EL (cell line): ENCODE measurements around the gene SBF1.

Source experiments
- DNase-seq: peaks from one replicate; pipeline ENCODE4 v3.0.0-alpha.2; 2016

Gene SBF1

GRCh38 chr22:50505776-50506610 lies 31.2 kb upstream of the SBF1 start:
- DNase-seq: no peak

GRCh38 chr22:50505276-50505775 lies 30.5 kb upstream of the SBF1 start:
- no peak for DNase-seq

DNA sequence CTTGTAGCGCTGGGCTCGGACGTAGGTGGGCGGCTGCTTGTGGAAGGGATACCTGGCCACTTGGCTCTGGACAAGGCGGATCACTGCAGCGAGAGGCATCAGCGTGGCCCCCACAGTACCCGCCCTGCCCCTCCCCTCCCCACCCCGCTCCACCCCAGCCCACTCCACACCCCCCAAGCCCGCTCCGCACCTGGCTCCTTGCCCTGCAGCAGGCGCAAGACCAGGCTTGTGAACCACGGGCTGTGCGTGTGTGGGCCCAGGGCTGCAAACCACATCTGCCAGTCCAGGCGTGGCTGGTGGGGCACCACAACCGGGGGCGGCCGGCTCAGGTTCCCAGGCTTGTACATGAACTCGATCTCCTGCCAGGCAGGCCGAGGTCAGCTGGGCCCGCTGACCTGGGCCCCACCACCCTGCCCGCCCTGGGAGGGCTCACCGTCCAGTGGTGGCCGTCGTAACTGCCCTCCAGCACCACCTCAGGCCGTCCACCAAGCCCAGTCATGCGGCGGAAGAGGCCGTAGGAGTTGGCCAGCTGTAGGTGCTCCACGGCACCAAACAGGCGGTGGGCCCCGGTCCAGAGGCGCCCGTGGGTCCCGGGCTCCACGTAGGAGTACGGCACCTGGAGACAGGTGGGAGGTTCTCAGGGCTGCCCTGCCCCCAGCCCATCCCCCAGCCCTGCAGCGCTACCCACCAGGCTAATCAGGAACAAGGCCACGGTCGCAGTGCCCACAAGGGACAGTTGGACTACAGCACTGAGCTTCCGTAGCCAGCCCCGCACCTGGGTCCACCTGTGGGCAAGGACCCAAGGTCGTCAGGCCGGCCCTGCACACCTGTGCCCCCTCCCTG lies 29.8 kb upstream of the SBF1 start:
- no peak for DNase-seq

- no peak for DNase-seq
These were observed 28.8 kb upstream of the SBF1 start for GRCh38 chr22:50503475-50504145.

DNA sequence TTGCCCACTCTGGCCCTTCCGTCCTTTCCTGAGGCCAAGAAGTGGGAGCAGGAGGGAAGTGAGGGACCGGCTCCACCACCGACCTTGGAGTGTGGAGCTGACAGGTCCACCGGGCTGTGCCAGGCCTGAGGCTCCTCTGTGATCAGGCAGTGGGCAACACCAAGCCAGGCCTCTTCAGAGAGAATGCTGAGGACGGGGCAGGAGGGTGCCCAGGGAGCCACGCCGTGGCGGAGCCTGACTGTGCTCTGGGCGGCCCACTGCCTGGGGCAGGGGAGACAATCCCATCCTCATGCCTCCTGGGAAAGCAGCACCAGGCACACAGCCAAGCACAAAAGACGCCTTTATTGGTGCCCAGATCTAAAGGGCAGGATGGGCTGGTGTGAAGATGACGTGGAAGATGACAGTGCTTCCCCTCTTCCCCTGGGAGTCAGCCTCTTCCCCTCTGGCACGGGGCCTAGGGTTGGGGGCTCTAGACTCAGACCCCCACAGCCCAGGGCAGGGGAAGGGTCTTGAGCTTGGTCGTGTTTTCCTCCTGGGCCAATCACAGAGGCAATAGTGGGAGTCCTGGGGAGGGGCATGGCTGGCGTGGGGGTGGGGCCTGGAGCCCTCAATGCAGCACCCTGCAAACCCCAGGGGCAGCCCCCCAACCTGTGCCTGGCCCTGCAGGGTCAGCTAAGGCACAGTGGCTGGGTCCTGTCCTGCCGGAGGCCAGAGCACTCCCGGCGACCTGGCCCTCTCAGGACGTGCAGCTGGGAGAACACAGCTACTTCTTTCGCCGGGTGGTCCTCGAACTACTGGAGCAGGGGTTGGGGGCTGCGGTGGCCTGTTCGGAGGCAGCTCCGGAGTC lies 28.0 kb upstream of the SBF1 start:
- DNase-seq: no peak

DNA sequence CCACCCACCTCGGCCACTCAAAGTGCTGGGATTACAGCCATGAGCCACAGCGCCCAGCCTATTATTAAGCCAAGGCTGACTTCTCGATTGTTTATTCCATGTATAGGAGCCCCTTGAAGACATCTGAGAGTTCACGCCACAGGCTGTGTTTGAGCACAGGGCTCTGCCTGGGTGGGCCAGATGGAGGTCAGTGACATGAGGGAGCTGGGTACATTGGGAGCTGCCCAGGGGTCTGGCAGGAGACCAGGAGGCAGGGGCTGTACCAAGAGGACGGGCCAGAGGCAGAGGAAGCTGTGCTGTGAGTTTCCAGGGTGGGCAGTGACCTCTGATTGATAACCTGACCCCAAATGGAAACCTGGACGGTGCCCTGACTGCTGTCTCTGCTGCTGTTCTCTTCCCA lies 27.3 kb upstream of the SBF1 start:
- DNase-seq: no peak

- DNase-seq: no peak
These were observed 25.6 kb upstream of the SBF1 start for GRCh38 chr22:50500452-50500851.

GRCh38 chr22:50498322-50498890 lies 23.6 kb upstream of the SBF1 start:
- peak; percentile 69 for DNase-seq

DNA sequence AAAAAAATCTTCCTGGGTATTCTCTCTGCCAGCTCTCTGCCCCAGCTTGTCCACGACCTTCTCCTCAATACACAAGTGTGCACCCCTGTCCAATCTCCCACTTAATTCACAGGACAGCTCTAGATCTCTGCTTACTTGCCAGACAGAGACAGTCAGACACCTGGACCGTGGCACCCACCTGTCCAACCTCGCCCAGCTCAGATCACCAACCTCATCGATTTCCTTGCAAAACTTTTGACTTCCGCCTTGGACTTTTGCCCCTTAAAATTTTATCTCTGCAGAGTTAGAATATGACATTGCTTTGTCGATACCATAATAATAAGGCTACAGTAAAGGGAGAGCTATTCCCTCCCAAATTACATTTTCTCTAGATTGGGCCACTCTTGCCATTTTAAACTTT lies 22.3 kb upstream of the SBF1 start:
- no peak for DNase-seq

DNA sequence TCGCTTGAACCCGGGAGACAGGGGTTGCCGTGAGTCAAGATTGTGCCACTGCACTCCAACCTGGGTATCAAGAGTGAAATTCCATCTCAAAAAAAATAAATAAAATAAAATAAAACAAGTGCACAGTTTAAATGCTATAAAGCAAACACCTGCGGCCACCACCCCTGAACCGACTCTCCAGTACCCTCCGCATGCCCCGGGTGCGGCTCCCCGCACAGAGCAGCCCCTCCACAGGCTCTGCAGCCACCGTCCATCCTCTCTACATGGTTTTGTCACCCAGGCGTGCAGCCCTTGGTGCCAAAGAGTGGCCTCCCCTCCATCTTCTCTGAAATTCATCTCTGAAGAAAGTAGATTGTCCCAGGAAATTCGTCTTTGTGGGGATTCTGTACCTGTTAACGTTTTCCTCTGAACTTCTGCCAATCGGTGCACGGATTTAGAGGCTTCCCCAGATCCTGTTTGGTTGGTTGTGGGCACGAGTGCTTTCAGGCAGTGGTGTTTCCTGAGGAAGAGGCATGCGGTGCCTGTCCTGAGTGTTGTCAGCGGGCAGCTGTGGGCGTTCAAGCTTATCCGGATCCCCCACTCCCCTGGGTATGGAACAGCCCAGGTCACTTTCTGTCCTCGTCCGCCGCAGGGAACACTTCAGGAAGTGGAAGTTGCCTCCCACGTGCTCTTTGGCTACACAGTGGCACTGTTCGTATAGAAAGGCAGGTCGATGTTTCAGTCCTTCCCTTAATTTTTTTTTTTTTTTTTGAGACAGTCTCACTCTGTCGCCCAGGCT lies 15.9 kb upstream of the SBF1 start:
- no peak for DNase-seq

DNA sequence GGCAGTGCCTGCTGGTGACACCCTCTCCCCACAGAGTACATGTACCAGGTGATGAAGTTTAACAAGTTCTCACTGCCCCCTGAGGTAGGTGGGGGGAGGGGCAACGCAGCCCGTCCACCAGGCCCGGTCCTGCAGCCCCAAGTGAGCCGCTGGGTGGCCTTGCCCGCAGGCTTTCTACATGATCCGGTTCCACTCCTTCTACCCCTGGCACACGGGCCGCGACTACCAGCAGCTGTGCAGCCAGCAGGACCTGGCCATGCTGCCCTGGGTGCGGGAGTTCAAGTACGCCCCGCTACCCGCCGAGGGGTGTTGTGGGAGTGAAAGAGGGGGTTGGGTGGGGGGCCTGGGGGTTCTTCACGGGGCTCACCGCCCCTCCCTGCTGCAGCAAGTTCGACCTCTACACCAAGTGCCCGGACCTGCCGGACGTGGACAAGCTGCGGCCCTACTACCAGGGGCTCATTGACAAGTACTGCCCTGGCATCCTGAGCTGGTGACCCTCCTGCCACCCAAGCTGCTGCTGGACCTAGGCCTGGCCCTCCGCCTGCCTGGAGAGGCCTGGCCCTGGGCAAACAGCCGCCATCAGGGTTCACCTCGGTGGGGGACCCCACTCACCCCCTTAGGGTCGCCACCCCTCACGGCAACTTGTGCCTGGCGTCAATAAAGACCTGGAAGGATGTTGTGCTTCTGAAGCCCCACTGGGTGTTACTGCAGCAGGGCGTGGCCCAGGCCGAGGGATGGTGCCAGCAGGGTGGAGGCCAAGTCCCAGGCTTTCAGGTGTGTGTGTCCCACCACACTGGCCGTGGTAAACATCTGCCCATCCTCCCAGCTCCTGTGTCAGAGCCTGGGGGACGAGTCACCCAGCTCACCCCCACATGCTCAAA lies 14.8 kb upstream of the SBF1 start:
- DNase-seq: no peak

DNA sequence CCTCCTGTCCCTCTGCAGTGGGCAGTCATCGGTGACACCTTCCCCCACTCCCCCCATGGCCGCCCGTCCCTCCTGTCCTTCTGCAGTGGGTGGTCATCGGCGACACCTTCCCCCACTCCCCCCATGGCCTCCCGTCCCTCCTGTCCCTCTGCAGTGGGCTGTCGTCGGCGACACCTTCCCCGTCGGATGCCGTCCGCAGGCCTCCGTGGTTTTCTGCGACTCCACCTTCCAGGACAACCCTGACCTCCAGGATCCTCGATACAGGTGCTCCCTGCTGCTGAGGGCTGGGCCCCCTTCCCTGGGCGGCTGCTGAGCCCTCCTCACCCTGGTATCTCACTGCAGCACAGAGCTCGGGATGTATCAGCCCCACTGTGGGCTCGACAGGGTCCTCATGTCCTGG lies 14.1 kb upstream of the SBF1 start:
- DNase-seq: no peak

- no peak for DNase-seq
These were observed 13.3 kb upstream of the SBF1 start for GRCh38 chr22:50488006-50488677.

- no peak for DNase-seq
These were observed 12.6 kb upstream of the SBF1 start for GRCh38 chr22:50487290-50488005.

DNA sequence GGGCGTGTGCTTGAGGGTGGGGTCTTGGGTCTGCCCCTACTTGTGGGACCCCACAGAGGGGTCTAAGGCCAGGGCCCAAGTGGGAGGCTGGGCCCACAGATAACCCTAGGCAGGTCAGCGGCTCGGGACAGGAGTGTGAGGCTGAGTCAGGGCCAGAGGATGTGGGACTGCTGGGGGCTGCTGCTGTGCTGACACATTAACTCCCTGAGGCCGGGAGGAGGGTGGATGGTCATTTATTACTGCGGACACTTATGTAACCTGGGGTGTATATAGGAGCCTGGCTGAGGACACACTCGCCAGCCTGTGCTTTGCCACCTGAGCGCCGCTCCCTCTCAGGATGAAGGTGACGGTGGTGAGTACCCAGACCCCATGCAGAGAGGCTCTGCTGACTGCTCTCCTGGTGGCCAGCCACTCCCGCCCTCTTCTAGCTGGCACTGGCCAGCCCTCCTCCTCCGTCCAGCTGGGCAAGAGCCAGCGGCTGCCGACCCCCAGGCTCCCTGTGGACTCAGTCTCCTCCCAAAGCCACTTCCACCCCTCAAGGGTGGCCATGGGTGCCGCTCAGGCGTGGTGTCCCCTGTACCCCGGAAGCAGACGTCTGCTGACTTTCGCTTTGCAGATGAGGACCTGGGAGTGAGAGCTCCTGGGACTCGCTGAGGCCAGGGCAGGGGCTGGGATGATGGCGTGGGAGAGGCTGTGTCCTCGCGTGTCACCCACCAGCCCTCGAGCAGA lies 11.9 kb upstream of the SBF1 start, which contains the start of gene MIOX:
Gene MIOX (plus strand): TSS at position 299 of the 729 bp plus-strand sequence. CDS start 39 bp downstream, at position 338.
- DNase-seq: peak; percentile 62

DNA sequence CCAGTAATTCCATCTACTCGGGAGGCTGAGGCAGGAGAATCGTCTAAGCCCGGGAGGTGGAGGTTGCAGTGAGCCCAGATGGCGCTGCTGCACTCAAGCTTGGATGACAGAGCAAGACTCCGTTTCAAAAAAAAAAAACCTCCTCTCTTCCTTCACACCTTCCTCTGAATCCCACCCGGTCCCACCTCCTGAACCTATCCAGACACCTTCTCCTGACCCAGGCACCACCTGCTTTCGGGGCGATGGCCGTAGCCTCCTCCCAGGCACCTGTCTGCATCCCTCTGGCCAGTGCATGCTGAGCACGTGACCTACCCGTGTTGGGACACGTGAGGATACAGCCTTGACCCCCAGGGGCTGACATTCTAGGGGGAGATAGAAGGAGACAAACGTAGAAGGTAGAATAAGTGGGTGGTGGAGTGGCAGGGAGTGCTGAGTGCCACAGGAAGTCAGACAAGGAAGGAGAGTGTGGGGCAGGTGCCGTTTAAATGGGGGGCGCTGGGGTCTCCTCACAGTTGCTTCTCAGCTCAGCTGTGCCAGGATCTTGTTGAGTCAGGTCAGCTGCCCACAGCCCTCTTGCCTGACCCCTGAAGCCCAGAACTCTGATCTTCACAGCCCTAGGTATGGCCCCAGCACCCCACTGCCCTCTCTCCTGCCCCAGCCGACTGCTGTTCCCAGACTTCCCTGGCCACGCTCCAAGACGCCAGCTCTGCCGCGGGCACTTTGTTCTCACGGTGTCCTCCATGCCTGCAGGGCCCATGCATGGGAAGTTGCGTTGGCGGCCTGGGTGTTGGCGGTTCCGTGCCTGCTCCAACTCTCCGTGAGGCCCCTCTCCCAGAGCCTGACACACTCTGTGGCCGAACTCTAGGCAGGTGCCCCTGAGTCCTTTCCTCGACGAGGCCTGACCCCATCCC lies 10.6 kb upstream of the SBF1 start:
- peak; percentile 28 for DNase-seq
